Activated CD4-positive, alpha-beta T cell treated with anti-CD3 and anti-CD28 coated beads, Interleukin-2, Interleukin-6, amounts not matched to agents 100 ng/mL and 50 ng/mL, durations not matched to agents 16 hours and 8 hours (primary cell): Measurements from ENCODE around the gene GPR61.

Source experiments
- DNase-seq: peaks from one replicate; pipeline ENCODE4 v3.0.0-alpha.2; 2020

The GPR61 gene

GRCh38 chr1:109573785-109574184, 34.1 kb downstream of the GPR61 start:
- DNase-seq = no peak

DNA sequence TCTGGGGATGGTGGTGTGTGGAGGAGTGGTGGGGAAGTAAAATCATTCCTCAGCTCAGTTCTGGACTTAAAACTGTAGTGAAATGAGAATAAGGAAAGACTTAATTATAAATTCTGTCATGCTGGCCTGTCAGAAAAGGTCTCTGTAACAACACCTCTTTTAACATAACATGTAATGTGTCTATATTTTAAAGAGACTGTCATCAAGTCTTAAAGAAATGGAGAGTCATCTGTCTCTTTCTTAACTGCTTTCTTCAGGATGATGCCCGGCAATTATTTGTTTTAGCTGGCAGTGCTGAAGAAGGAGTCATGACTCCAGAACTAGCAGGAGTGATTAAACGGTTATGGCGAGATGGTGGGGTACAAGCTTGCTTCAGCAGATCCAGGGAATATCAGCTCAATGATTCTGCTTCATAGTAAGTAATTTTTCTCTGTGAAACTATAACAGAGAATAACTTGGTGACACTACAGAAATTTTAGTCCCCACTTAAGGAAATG, 39.3 kb downstream of the GPR61 start:
- DNase-seq = no peak

DNA sequence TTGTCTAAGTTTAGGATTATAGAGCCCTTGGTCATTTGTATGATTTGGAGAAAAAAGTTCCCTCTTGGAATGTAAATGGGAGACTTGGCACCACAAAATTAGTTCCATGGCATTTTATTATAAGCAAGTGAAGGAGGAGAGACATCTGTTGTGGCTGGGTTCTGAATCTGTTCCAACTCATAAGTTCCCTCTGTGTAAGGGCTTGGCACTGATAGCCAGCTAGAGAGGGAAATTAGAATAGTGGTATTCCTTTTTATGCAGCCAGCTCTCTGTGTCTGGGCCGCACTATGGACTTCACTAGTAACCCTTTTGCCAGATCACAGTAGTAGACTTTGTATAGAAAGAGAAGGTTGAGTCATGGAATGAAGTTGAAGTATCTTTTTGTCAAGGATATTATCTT, 39.8 kb downstream of the GPR61 start:
- DNase-seq = no peak

DNA sequence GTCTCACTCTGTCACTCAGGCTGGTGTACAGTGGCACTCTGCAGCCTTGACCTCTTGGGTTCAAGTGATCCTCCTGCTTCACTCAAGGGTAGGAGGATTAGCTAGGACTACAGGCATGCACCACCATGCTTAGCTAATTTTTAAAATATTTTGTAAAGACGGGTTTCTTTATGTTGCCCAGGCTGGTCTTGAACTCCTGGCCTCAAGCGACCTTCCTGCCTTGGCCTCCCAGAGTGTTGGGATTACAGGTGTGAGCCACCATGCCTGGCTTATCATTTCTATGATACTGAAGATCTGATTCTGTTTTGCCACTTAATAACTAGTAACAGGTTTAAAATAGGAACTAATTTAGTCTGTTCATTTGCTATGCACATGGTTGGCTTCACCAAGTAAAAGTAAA, 42.3 kb downstream of the GPR61 start:
- DNase-seq = no peak

GRCh38 chr1:109584766-109585165, 45.1 kb downstream of the GPR61 start:
- DNase-seq = no peak

DNA sequence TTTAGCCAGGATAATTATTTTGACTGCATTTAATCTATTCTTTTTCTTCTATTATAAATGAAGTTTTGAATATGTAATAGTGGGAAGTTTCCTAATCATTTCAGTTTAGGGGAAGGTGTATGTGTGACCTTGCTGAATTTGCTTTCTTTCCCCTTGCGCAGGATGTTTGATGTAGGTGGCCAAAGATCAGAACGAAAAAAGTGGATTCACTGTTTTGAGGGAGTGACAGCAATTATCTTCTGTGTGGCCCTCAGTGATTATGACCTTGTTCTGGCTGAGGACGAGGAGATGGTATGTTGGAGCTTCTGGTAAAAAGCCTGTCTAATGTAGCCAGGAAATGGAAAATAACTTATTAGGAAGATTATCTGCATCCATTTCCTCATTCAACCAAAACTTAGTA, 46.4 kb downstream of the GPR61 start:
- no peak for DNase-seq

DNA sequence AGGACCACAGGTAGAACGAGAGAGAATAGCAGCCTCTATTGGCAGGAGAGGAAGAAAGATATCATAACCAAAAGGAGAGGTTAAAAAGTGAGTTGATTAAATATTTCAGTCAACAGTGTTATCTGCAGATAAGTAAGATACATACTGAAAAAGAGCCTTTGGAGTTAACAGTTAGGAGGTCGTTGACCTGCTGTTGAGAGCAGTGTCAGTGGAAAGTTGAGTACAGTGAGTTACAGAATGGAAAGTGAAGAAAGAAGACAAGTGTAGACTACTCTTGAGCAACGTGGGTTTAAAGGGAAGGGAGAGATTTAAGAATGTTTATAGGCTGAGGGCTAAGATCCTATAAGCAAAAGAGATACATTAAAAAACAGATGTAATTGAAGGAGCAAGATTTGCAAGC, 49.5 kb downstream of the GPR61 start:
- no peak for DNase-seq

GRCh38 chr1:109589679-109590078, 50.0 kb downstream of the GPR61 start:
- DNase-seq = no peak

- DNase-seq = no peak
These were observed 53.2 kb downstream of the GPR61 start for GRCh38 chr1:109592916-109593315.

DNA sequence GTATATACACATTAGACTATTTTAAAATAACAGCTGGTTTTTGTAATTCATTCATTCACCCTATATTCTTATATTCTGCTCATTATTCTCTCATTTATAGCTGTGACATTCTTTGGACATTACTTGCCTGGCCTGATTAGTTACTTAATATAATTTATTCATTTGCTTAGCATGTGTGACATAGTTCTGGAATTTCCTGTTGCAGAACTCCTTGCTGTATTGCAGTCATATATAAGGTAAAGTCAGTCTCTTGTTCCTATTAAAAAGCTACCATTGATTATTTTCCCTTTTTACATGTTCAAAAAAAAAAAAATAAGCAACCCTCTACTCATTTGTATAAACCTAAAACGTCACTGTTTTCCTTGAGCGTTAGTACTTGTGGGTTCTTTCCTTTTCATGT, 55.9 kb downstream of the GPR61 start:
- no peak for DNase-seq
